Hepatocyte (in vitro differentiated cells): Measurements from ENCODE around the gene SIK2. TPM values are rescaled to one million over a fixed set of nuclear protein-coding genes. Genes with fewer than 3 reads are reported as not detected.

Experiments
- DNase-seq: peaks from one replicate; pipeline ENCODE4 v3.0.0-alpha.2; 2016; ENCODE audit warnings: low spot score
- H2AFZ ChIP-seq: fragments of 200-600 bp; sonication (generic); 2 replicates; pipeline ENCODE4 v1.6.0; 2016; ENCODE audit warnings: antibody characterized with exemption, mild to moderate bottlenecking
- H3K27ac ChIP-seq: fragments of 200-600 bp; sonication (generic); 2 replicates; pipeline ENCODE4 v1.5.1; 2016; ENCODE audit warnings: mild to moderate bottlenecking
- H3K27me3 ChIP-seq: fragments of 200-600 bp; sonication (generic); 2 replicates; pipeline ENCODE4 v1.6.1; 2016
- H3K36me3 ChIP-seq: fragments of 200-600 bp; sonication (generic); replicated peaks from 2 replicates; pipeline ENCODE4 v1.5.1; 2016; ENCODE audit warnings: low read depth; ENCODE audit not compliant: insufficient read depth
- H3K4me1 ChIP-seq: fragments of 200-600 bp; sonication (generic); 2 replicates; pipeline ENCODE4 v1.5.1; 2016; ENCODE audit warnings: mild to moderate bottlenecking, moderate library complexity; ENCODE audit not compliant: insufficient read depth
- H3K4me2 ChIP-seq: fragments of 200-600 bp; sonication (generic); 2 replicates; pipeline ENCODE4 v1.6.0; 2016
- H3K4me3 ChIP-seq: fragments of 200-600 bp; sonication (generic); 2 replicates; pipeline ENCODE4 v1.5.1; 2016; ENCODE audit warnings: mild to moderate bottlenecking
- H3K79me2 ChIP-seq: fragments of 200-600 bp; sonication (generic); 2 replicates; pipeline ENCODE4 v1.6.0; 2017; ENCODE audit warnings: mild to moderate bottlenecking
- H3K9me2 ChIP-seq: fragments of 200-600 bp; sonication (generic); replicated peaks from 2 replicates; pipeline ENCODE4 v1.6.0; 2017; ENCODE audit warnings: mild to moderate bottlenecking; ENCODE audit not compliant: insufficient read depth
- H3K9me3 ChIP-seq: fragments of 200-600 bp; sonication (generic); 2 replicates; pipeline ENCODE4 v1.5.1; 2016; ENCODE audit warnings: low read depth, mild to moderate bottlenecking
- H4K20me1 ChIP-seq: fragments of 200-600 bp; sonication (generic); 2 replicates; pipeline ENCODE4 v1.6.0; 2016; ENCODE audit warnings: mild to moderate bottlenecking; ENCODE audit not compliant: insufficient read depth, poor library complexity, severe bottlenecking
- EZH2 ChIP-seq: fragments of 200-600 bp; sonication (generic); IDR thresholded peaks from 2 replicates; pipeline ENCODE4 v1.6.1; 2016; ENCODE audit warnings: antibody characterized with exemption, mild to moderate bottlenecking, borderline replicate concordance
- EZH2phosphoT487 ChIP-seq: fragments of 200-600 bp; sonication (generic); IDR thresholded peaks from one replicate; pipeline ENCODE4 v1.6.1; 2018; ENCODE audit warnings: antibody characterized with exemption, mild to moderate bottlenecking, low read depth, moderate library complexity; ENCODE audit not compliant: unreplicated experiment, severe bottlenecking
- WGBS: methylation state at CpG from one replicate; pipeline ENCODE4 v1.1.6; 2016; ENCODE audit warnings: low lambda C conversion rate; ENCODE audit errors: missing lambda C conversion rate; 5-methylcytosine and 5-hydroxymethylcytosine counted together
- polyA plus RNA-seq: library from polyadenylated mRNA; unstranded; fragments of >200 nt; fragmentation: Nextera tagmentation; extraction: Ambion mirVana; gene quantifications from 2 replicates; pipeline ENCODE4 v1.2.1, GENCODE V29; 2016
- total RNA-seq: library from RNA; depleted of rRNA; stranded (reverse); fragments of >200 nt; gene quantifications from 2 replicates; pipeline ENCODE4 v1.2.3, GENCODE V29; 2014
- TF ChIP-seq, protein P1 (sequence below): fragments of 200-600 bp; sonication (generic); IDR thresholded peaks from 2 replicates; pipeline ENCODE4 v1.5.1; 2016; ENCODE audit warnings: antibody characterized with exemption, mild to moderate bottlenecking; ENCODE audit not compliant: poor library complexity

The SIK2 gene
- total and polyA plus RNA-seq, 2 experiments from 2014 or later = 3.1 to 22.2 TPM

DNA sequence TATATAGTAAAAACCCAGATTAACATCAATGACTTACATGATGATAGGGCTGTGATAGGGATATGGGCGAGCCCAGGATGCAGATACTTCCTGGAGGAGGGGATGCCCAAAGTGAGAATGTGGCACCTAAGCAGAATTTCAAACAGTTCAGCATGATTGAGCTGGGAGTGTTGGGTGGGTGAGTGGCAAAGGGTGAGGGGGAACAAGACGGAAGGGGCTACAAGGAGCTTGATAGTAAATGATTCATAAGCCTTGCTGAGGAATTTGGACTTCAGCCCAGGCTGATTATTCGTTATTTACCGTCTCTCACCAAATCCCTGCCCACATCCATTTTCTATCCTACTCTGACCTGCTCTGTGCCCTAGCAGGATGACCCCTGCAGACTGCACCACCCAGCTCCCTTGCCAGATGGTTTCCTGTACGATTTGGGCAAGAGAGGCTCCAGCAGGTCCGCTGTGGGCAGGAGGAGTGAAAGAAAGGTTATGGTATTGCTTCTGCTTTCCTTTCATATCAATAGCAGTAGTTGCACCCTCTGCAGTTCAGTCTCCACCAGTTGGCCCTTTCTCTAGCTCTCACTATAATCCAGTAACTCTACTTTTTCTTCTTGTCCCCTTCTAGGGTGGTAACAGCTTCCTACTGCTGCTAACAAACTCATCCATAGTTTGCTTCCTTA lies 30.3 kb upstream of the SIK2 start:
- Histone ChIP-seq H3K27me3 (no peaks in the 10 kb centered on the region), H3K9me2 (no peaks in the 10 kb centered on the region), H3K79me2 (no peaks in the 10 kb centered on the region), H3K4me1 (peaks cover 20% of the 10 kb centered on the region), H2AFZ (no peak overlapping the region), H3K9me3 (no peaks in the 10 kb centered on the region), H3K4me2 (peak overlapping the region; percentile 31), H3K36me3 (no peaks in the 10 kb centered on the region), H4K20me1 (no peaks in the 10 kb centered on the region), H3K4me3 (no peak overlapping the region), H3K27ac (no peak overlapping the region)
- 61% methylated on average over 6 of the region's 6 CpGs for WGBS
- DNase-seq = no peak
- TF ChIP-seq EZH2phosphoT487 (no peak), EZH2 (no peak)
- TF ChIP-seq, protein P1, sequence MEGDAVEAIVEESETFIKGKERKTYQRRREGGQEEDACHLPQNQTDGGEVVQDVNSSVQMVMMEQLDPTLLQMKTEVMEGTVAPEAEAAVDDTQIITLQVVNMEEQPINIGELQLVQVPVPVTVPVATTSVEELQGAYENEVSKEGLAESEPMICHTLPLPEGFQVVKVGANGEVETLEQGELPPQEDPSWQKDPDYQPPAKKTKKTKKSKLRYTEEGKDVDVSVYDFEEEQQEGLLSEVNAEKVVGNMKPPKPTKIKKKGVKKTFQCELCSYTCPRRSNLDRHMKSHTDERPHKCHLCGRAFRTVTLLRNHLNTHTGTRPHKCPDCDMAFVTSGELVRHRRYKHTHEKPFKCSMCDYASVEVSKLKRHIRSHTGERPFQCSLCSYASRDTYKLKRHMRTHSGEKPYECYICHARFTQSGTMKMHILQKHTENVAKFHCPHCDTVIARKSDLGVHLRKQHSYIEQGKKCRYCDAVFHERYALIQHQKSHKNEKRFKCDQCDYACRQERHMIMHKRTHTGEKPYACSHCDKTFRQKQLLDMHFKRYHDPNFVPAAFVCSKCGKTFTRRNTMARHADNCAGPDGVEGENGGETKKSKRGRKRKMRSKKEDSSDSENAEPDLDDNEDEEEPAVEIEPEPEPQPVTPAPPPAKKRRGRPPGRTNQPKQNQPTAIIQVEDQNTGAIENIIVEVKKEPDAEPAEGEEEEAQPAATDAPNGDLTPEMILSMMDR = no peak

GRCh38 chr11:111572581-111572980 lies 29.7 kb upstream of the SIK2 start:
- Histone ChIP-seq H2AFZ (no peak overlapping the region), H3K9me2 (no peaks in the 10 kb centered on the region), H3K9me3 (no peaks in the 10 kb centered on the region), H4K20me1 (no peaks in the 10 kb centered on the region), H3K27me3 (no peaks in the 10 kb centered on the region), H3K36me3 (no peaks in the 10 kb centered on the region), H3K4me3 (no peak overlapping the region), H3K4me2 (no peak overlapping the region), H3K27ac (no peak overlapping the region), H3K4me1 (peaks cover 20% of the 10 kb centered on the region), H3K79me2 (no peaks in the 10 kb centered on the region)
- DNase-seq = no peak
- WGBS = 95% methylated on average over 3 of the region's 3 CpGs
- TF ChIP-seq, protein P1 = no peak
- TF ChIP-seq EZH2phosphoT487 (no peak), EZH2 (no peak)

GRCh38 chr11:111573821-111574249 lies 28.4 kb upstream of the SIK2 start:
- no peak for DNase-seq
- no peaks in the 10 kb centered on the region for H3K27me3 ChIP-seq
- no peaks in the 10 kb centered on the region for H4K20me1 ChIP-seq
- no peak overlapping the region for H3K4me2 ChIP-seq
- H3K27ac ChIP-seq = no peak overlapping the region
- H3K4me3 ChIP-seq = no peak overlapping the region
- no peaks in the 10 kb centered on the region for H3K9me2 ChIP-seq
- no peaks in the 10 kb centered on the region for H3K79me2 ChIP-seq
- peaks cover 20% of the 10 kb centered on the region for H3K4me1 ChIP-seq
- TF ChIP-seq EZH2 = no peak
- TF ChIP-seq, protein P1 = no peak
- H3K36me3 ChIP-seq = no peaks in the 10 kb centered on the region
- 63% methylated on average over 4 of the region's 4 CpGs for WGBS
- no peaks in the 10 kb centered on the region for H3K9me3 ChIP-seq
- no peak overlapping the region for H2AFZ ChIP-seq
